Activated CD8-positive, alpha-beta T cell treated with anti-CD3 and anti-CD28 coated beads for 36 hours (primary cell): ENCODE results near the gene NR2C1. TPM values are rescaled to one million over a fixed set of nuclear protein-coding genes. Genes with fewer than 3 reads are reported as not detected.

Experiments
- ATAC-seq: fragments of 200-7000 bp; cut with Tn5 transposase; one replicate; pipeline ENCODE4 v1.10.0; 2021; ENCODE audit warnings: mild to moderate bottlenecking, moderate library complexity
- CTCF ChIA-PET: fragments of 350-600 bp; sonication (Branson Sonifier 250); formaldehyde crosslinking; loops from one replicate; lab custom pipeline; 2021; ENCODE audit warnings: antibody characterized with exemption; lab: Charles Lee
- POLR2A ChIA-PET: fragments of 350-600 bp; sonication (Branson Sonifier 250); formaldehyde crosslinking; loops from one replicate; lab custom pipeline; 2021; ENCODE audit warnings: antibody characterized with exemption; lab: Charles Lee
- DNase-seq: peaks from one replicate; pipeline ENCODE4 v3.0.0-alpha.2; 2020
- H3K27ac Mint-ChIP-seq: one replicate; pipeline ENCODE4 v1.8.0; 2021; ENCODE audit warnings: mild to moderate bottlenecking, mixed read lengths
- H3K27me3 Mint-ChIP-seq: one replicate; pipeline ENCODE4 v1.8.0; 2021; ENCODE audit warnings: mixed read lengths
- H3K36me3 Mint-ChIP-seq: one replicate; pipeline ENCODE4 v1.8.0; 2021; ENCODE audit warnings: low read depth, mixed read lengths
- H3K4me1 Mint-ChIP-seq: one replicate; pipeline ENCODE4 v1.8.0; 2021; ENCODE audit warnings: low read depth, mixed read lengths
- H3K4me3 Mint-ChIP-seq: one replicate; pipeline ENCODE4 v1.8.0; 2021; ENCODE audit warnings: mild to moderate bottlenecking, moderate library complexity, mixed read lengths
- H3K9me3 Mint-ChIP-seq: one replicate; pipeline ENCODE4 v1.8.0; 2021; ENCODE audit warnings: mixed read lengths
- CTCF ChIP-seq: fragments of 200-600 bp; IDR thresholded peaks from one replicate; pipeline ENCODE4 v1.8.0; 2022; ENCODE audit warnings: antibody characterized with exemption, mild to moderate bottlenecking
- intact Hi-C: fragments of 100-400 bp; cut with micrococcal nuclease; formaldehyde crosslinking; loops from one replicate; pipeline ENCODE4 v1.10.0; 2022
- total RNA-seq, 2 experiments: library from RNA; stranded (reverse); gene quantifications; one replicate each; pipeline ENCODE4 v1.2.3, GENCODE V29; 2021

NR2C1 gene
- total RNA-seq, 2 experiments from 2014 or later: 24.9 to 32.4 TPM

- no peak overlapping the region for H3K4me3 Mint-ChIP-seq
- TF ChIP-seq CTCF: no peak
- H3K27ac Mint-ChIP-seq: no peak overlapping the region
- CTCF ChIA-PET: no interaction called here
- H3K9me3 Mint-ChIP-seq: no peaks in the 10 kb centered on the region
- no peaks in the 10 kb centered on the region for H3K4me1 Mint-ChIP-seq
- intact Hi-C loops: no loop called here
- ATAC-seq (no peak), DNase-seq (no peak)
- H3K27me3 Mint-ChIP-seq: no peaks in the 10 kb centered on the region
- POLR2A ChIA-PET: no interaction called here
- no peaks in the 10 kb centered on the region for H3K36me3 Mint-ChIP-seq
These were observed 15.0 kb upstream of the NR2C1 start for GRCh38 chr12:95088379-95088778.

DNA sequence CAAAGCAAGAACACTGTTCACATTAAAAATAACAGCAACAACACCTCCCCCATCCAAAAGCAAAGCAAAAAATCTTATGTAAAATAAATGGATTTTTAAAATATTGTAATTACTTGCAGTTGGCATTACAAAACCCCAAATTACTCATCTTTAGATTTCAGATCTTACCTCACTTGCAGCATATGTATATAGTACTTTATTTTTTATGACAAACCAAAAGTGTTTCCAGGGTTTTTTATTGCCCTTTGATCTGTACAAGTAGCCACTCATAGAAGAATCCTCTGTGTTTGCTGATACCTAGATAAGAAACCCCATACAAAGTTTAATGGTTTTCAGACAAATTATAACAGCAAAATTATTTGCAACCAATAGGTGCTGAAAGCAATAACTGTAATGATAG lies 12.2 kb upstream of the NR2C1 start:
- ATAC-seq (peak; percentile 34), DNase-seq (no peak)
- H3K36me3 Mint-ChIP-seq: no peaks in the 10 kb centered on the region
- no peak for TF ChIP-seq CTCF
- no peaks in the 10 kb centered on the region for H3K27me3 Mint-ChIP-seq
- H3K4me1 Mint-ChIP-seq: no peaks in the 10 kb centered on the region
- no peak overlapping the region for H3K4me3 Mint-ChIP-seq
- CTCF ChIA-PET: interaction anchor here (1.5 kb wide), 1 partner anchor 13 kb away, joined by 4 read pairs; the partner anchor contains the start of gene NR2C1
- intact Hi-C loops: no loop called here
- H3K9me3 Mint-ChIP-seq: no peaks in the 10 kb centered on the region
- POLR2A ChIA-PET: no interaction called here
- no peak overlapping the region for H3K27ac Mint-ChIP-seq

- H3K27ac Mint-ChIP-seq: no peak overlapping the region
- no peak for TF ChIP-seq CTCF
- H3K9me3 Mint-ChIP-seq: no peaks in the 10 kb centered on the region
- H3K4me1 Mint-ChIP-seq: no peaks in the 10 kb centered on the region
- ATAC-seq: no peak
- no peak for DNase-seq
- no peaks in the 10 kb centered on the region for H3K27me3 Mint-ChIP-seq
- ChIA-PET POLR2A (interaction anchor here (0.6 to 1.3 kb wide), 2 partner anchors 10 to 114 kb away, joined by 4 read pairs; partner anchors contain the start of gene NR2C1), CTCF (interaction anchor here (0.7 to 2.0 kb wide), 3 partner anchors 11 to 33 kb away, joined by 4 to 10 read pairs (median 4); partner anchors contain the start of gene NR2C1)
- H3K4me3 Mint-ChIP-seq: no peak overlapping the region
- H3K36me3 Mint-ChIP-seq: no peaks in the 10 kb centered on the region
- intact Hi-C loops: no loop called here
These were observed 10.5 kb upstream of the NR2C1 start for GRCh38 chr12:95083938-95084337.

DNA sequence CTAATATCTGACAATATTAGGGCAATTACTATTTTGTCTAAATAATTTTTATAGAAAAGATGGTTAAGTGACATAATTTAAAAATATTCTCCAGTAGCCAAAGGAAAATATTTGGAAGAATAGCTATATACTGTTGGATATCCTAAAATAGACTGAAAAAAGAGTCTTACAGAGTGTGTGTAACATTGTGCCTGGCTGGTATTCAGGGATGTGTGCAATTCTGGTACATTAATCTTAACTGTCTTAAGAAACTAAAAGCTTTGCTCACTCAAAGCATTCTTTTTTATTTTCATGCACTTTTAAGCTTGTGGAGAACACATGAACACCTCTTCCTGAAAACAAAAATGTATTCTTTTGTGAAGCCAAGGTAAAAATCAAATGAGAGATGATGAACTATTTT lies 10.1 kb upstream of the NR2C1 start:
- Mint-ChIP-seq H3K4me1 (no peaks in the 10 kb centered on the region), H3K36me3 (no peaks in the 10 kb centered on the region), H3K4me3 (no peak overlapping the region), H3K27ac (no peak overlapping the region), H3K9me3 (no peaks in the 10 kb centered on the region), H3K27me3 (no peaks in the 10 kb centered on the region)
- ChIA-PET CTCF (interaction anchor here (0.7 to 2.0 kb wide), 3 partner anchors 10 to 34 kb away, joined by 4 to 10 read pairs (median 4); partner anchors contain the start of gene NR2C1), POLR2A (interaction anchor here (0.6 to 1.3 kb wide), 2 partner anchors 10 to 114 kb away, joined by 4 read pairs; partner anchors contain the start of gene NR2C1)
- no peak for TF ChIP-seq CTCF
- intact Hi-C loops: no loop called here
- ATAC-seq (no peak), DNase-seq (no peak)

DNA sequence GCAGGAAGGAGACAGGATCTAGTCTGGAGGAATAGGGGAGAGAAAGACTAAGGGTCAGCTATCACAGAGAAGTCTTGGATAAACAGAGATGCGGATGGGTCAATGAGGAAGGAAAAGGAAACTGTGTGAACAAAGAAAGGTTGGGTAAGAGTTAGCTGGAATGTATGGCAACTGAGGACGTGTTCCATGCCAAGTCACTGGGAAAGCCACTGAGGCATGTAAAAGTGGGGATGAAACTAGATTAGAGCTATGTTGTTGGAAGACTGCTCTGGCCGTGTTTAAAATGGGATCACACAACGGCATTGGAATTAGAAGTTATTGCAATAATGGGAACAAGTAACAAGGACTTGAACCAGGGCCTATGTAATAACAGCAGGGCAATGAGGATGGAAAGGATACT lies 3.9 kb upstream of the NR2C1 start:
- POLR2A ChIA-PET: no interaction called here
- no peak overlapping the region for H3K27ac Mint-ChIP-seq
- CTCF ChIA-PET: no interaction called here

More for the DNA sequence above, 3.9 kb upstream of the NR2C1 start:
- Mint-ChIP-seq H3K4me3 (no peak overlapping the region), H3K9me3 (no peaks in the 10 kb centered on the region), H3K36me3 (peaks cover 2% of the 10 kb centered on the region), H3K4me1 (peaks cover 10% of the 10 kb centered on the region), H3K27me3 (no peaks in the 10 kb centered on the region)
- ATAC-seq: no peak
- DNase-seq: no peak
- intact Hi-C loops: no loop called here
- no peak for TF ChIP-seq CTCF
